SK-MEL-5 (cell line): ENCODE data around the gene DBF4B. TPM values are rescaled to one million over a fixed set of nuclear protein-coding genes. Genes with fewer than 3 reads are reported as not detected.
"Not testable (repeated sequence)": the region's sequence is repeated elsewhere in the genome, so short reads cannot be mapped to it uniquely, and the experiment has no call there.

Experiments used
- DNase-seq: peaks from one replicate; pipeline ENCODE4 v3.0.0-alpha.2; 2016; ENCODE audit warnings: low read depth, low spot score
- in situ Hi-C: cut with HindIII; loops from 2 replicates; pipeline ENCODE4 v1.10.0; 2016; ENCODE audit warnings: low sequenced_read_pairs, high pct_unique_total_duplicates, low pct_unique_long_range_greater_than_20kb
- total RNA-seq: library from RNA; depleted of rRNA; stranded (reverse); fragments of >200 nt; shearing (Covaris generic); gene quantifications from 2 replicates; pipeline ENCODE4 v1.2.3, GENCODE V29; 2014

Gene DBF4B
- total RNA-seq, 1 experiment from 2014 or later, result 9.4 TPM

DNA sequence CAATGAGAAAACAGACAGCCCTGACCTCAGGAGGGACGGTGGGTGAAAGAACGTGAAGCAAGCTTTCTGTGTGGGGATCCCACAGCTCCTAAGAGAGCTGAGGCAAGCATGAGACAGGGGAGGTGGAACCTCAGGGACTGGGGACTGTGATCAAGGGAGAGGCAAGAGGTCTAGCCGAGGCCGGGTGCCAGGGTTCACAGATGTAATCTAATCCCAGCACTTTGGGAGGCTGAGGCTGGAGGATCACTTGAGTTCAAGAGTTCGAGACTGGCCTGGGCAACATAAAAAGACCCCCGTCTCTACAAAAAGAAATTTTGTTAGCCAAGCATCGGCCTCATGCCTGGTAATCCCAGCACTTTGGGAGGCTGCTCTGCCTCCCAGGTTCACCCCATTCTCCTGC lies 45.8 kb downstream of the DBF4B start:
- in situ Hi-C loops, result no loop called here
- DNase-seq, result no peak

DNA sequence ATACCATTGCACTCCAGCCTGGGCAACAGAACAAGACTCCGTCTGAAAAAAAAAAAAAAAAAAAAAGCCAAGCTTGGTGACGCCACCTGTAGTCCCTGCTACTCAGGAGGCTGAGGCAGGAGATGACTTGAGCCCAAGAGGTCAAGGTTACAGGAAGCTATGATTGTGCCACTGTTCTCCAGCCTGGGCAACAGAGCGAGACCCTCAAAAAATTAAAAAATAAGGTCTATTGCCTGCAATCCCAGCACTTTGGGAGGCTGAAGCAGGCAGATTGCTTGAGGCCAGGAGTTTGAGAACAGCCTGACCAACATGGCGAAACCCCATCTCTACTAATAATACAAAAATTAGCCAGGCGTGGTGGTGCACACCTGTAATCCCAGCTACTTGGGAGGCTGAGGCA lies 46.7 kb downstream of the DBF4B start:
- DNase-seq, in situ Hi-C loops: not testable (repeated sequence)

DNA sequence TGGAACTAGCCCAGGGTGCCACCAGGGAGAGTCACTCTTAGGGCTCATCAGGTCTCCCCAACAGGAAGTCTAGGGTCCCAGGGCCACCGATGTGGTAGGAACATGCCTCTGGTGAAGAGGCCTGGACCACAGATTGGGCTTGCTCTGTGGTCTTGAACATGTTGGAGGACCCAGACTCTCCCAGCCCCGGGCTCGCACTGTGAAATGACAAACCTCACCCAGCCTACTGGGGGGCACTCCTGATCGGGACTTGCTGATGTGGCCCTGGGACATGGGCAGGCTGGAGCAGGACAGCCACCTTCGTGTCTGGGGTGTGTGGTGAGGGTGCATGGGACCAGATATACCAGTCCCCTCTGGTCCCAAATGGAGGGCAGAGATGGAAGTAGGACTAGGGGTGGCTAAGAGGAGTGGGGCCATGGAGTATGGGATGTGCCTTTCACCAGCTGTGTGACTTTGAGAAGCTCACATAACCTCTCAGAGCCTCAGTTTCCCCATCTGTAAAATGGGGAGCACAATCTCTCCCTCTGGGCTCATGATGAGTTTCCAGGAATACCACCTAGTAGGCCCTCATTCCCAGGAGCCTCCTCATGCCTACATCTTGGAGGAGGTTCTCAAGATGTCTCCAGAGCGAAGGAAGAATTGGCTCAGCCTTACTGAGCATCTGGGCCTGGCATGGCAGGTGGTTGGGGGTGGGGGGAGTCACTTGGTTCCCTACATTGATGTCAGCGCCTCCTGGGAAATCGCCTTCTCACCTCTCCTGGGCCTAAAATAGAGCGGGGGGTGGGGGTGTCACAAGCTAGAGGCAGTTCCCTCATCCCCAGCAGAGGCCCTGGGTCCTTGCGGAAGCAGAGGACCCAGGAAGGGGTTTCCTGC lies 48.8 kb downstream of the DBF4B start:
- in situ Hi-C loops, result no loop called here
- DNase-seq, result no peak

DNA sequence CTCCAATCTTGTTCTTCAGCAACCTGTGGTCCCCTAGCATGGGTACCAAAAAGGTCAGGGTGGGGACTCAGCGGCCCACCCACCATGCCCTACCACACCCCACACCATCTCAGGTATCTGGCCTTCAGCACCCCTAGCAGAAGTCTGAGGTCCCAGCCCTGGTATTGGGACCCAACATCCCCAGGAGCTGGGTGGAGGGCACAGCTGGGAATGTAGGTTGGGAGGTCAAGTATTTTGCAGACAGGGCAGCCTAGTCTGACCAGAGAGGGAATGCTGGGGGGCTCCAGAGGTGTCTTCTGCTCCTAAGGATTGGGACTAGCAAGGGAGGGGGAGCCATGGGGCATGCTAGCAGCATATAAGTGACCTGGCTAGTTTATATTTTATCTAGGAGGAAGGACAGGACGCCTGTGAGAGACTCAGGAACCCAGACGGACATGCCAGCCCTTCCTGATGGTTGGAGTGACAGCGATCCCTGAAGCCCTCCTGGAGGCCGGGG lies 49.5 kb downstream of the DBF4B start:
- DNase-seq, result no peak
- in situ Hi-C loops, result no loop called here

DNA sequence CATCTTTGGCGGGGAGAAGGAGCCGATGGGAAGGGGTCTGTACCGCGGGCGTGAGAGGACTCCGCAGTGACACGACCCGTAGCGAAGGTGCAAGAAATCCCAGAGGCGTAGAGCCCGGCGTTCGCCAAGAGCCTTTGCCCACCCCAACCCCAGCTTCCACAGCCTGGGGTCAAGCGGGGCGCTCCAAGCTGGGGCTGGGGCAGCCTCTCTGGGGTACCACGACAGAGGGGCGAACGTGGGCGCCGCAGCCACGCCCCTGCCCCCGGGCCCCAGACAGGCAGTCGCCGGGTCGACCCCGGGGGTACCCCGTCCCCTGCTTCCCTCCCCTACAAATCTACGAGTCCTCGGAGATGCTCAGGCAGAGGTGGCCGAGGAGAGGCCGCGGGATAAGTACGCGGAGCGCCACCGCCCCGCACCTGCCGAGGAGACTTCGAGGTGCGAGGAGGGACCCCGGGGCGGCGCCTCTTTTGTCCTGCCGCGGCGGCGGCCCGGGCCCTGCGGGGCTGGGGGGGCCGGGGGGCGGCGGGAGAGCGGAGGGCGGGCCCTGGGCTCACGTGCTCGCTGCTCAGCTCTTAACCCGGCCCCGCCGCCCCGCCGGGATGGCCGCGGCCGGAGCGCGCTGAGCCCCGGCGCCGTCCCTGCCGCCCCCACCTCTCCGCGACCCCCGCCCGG lies 50.1 kb downstream of the DBF4B start, which contains the start of gene ADAM11:
TSS of gene ADAM11 (plus strand) at position 575 of the 672 bp plus-strand sequence. CDS start 212 bp downstream, outside the sequence.
- in situ Hi-C loops, result no loop called here
- no peak for DNase-seq

DNA sequence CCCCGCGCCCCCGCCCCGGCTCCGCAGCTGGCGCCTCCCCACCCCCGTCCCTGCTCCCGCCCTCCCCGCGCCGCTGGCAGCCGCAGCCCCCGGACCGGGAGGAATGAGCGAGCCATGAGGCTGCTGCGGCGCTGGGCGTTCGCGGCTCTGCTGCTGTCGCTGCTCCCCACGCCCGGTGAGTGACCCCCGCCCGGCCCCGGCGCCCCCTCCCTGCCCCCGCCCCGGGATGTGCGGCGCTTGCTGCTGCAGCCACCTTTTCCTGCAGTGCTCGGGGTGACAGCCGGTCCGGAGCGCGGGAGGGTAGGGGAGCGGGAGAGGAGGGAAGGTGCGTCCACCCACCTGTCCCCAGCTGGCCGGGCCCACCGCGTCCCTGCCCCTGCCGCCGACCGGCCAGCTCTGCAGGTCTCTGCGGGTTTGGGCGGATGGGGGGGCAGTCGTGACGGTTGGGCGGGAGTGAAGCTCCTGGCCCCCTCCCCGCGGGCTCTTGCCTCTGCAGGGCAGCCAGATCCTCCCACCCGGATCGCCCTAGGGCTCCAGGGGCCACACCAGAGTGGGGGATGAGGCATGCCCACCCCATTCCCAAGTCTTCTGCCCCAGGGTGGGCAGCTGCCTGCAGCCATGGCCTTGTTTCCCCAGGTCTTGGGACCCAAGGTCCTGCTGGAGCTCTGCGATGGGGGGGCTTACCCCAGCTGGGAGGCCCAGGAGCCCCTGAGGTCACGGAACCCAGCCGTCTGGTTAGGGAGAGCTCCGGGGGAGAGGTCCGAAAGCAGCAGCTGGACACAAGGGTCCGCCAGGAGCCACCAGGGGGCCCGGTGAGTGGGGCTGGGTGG lies 50.8 kb downstream of the DBF4B start:
- no peak for DNase-seq
- in situ Hi-C loops, result no loop called here

DNA sequence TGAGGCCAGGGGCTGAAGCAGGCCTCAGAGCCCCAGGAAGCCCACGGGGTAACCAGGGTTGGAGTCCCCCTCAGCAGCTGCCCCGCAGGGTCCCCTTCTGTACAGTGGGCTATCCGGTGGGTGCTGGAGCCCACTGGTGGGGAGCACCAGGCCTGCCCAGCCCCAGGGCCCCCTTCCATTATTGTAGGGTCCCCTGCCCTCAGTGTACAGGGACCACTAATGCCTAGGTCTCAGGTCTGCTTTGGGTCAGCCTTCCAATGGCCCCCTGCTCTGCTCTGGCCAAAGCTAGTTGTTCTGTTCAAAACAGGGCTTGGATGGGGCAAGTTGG lies 51.4 kb downstream of the DBF4B start:
- no peak for DNase-seq
- in situ Hi-C loops, result no loop called here

DNA sequence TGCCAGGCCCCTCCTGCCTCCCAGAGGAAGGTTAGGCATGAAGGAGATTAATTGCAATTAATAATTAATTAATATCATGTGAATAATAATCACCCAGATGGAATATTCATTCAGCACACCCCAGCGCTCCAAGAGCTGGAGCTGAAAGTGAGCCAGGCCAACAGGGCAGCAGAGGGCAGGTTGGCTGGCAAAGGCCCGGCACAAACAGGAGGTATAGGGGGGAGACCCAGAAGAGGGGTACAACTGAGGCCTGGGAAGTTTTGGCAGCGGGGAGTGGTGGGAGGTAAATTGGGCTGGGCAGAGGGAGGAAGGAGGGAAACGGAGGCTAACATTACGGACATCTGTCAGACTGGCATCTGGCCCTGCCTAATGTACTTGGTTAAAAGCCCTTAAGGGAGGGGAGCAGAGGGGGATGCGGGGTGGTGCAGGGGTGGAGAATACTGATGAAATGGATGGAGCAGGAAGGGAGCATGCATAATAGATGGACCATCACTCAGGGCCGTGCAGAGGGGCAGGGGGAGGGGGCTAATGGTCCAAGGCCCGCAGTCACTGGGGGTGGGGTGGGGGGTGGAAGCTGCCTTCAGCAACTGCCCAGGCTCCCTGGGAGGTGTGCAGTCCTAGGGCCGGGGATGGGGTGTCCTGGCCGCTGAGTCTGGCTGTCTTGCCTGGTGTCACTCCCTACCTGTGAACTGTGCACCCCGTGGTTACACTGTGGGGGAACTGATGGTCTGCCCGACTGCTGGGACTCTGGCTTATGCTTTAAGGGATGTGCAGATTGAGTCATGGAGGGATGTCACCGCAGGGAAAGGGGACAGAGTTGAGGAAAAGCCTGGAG lies 52.2 kb downstream of the DBF4B start:
- no peak for DNase-seq
- in situ Hi-C loops, result no loop called here

DNA sequence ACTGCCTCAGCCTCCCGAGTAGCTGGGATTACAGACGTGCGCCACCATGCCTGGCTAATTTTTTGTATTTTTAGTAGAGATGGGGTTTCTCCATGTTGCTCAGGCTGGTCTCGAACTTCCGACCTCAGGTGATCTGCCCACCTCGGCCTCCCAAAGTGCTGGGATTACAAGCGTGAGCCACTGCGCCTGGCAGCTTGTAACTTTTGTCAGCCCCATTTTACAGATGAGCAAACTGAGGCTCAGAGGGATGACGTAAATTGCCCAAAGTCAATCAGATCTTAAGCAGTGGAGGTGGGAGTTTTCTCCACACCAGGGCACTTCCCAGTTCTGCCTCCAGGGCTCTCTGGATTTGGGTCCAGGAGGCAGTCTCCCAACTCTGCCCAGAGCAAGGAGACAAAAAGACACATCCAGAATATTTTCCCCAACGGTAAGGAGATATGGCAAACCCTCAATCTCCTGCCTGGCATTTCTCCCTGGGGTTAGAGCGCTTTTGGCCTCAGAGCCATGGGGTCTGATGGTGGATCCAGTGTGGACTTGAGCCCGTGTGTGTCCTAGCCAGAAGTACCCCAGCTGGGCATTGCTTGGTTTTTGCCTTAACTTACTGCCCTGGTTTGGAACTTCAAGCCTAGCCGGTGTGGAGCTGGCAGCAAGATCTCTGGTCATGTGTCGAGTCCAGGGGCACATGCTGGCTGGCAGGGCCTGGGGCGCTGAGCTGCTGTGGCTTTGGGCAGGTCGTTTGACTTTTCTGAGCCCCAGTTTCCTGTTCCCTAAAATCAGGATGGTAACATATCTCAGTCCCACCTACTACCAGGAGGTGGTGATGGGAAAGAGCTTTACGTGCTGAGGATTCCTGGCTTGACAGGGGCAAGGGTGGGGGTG lies 53.7 kb downstream of the DBF4B start:
- in situ Hi-C loops, result no loop called here
- DNase-seq, result no peak

DNA sequence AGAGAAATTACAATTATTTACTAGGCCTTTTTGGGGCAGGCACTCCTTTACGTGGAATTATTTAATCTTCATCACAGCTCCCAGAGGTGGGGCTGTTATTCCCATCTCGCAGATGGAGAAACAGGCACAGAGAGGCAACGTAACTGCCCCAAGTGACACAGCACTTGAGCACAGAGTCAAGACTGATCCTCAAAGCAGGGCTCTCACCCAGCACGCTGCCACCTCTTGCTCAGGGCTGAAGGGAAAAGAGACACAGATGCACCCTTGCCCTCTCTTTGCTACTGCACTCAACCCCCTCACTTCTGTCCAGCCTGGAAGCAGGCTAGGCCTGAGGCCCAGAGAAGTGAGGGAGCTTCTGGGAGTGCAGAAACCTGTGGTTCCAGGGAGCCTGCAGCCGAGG lies 54.7 kb downstream of the DBF4B start:
- DNase-seq, result no peak
- in situ Hi-C loops, result no loop called here

DNA sequence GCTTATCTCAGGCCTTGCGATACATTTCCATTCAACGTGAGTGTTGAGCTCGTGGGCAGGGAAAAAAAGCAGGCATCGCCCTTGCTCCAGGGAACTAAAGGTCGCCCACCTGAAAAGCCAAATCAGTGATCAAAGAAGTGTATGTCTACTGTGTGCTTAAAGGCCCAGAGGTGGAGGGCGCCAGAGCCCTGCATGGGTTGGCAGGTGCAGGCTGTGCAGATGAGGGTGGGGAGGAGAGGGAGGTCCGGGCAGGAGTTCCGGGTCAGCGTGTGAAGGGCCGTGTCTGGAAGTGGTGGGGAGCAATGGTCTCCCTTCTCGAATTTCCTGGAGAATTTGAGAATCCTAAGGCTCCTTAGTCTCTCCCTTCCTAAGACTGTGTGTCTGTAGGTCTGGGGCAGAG lies 57.5 kb downstream of the DBF4B start:
- in situ Hi-C loops, result no loop called here
- no peak for DNase-seq

DNA sequence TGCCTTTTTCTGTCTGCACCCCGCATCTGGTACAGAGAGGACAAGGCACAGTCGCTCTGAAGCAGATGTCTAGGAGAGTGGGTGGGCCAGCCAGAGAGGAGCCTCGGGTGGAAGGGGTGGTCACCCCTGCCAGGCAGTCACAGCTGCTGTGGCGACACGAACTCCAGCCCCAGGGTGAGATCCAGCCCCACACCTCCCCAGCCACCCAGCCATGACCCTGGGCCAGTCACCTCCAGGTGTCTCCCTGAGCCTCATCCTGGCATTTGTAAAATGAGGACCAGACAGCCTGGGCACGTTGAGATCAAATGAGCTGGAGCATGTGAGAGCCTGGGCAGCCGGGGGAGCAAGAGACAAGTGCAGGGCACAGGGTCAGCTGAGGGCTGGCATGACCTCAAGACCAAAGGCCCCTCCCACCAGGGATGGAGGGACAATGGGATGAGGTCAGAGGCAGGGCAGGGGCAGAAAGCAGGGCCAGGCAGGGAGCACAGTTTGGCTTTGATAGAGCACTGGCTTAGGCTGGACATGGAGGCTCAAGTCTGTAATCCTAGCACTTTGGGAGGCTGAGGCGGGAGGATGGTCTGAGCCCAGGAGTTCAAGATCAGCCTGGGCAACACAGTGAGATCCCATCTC lies 58.1 kb downstream of the DBF4B start:
- DNase-seq, result peak; percentile 53
- in situ Hi-C loops, result no loop called here

DNA sequence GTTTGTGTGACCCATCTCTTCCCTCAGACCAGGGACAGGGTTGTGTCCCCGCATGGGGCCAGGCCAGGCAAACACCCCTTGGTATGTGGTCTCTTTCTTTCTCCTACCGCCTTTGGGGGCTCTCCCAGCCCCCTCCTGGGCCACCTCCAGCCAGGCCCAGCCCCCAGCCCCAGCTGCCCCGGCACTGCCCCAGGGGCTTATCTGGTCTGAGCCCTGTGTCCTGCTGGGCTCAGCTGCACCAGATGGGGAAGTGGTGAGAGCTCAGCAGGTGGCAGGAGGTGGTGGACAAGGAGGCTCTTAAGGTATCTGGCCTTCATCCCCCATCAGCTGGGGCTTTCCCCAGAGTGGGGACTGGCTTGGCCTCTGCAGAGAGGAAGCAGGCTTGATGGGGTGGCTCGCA lies 59.0 kb downstream of the DBF4B start:
- in situ Hi-C loops, result no loop called here
- no peak for DNase-seq

DNA sequence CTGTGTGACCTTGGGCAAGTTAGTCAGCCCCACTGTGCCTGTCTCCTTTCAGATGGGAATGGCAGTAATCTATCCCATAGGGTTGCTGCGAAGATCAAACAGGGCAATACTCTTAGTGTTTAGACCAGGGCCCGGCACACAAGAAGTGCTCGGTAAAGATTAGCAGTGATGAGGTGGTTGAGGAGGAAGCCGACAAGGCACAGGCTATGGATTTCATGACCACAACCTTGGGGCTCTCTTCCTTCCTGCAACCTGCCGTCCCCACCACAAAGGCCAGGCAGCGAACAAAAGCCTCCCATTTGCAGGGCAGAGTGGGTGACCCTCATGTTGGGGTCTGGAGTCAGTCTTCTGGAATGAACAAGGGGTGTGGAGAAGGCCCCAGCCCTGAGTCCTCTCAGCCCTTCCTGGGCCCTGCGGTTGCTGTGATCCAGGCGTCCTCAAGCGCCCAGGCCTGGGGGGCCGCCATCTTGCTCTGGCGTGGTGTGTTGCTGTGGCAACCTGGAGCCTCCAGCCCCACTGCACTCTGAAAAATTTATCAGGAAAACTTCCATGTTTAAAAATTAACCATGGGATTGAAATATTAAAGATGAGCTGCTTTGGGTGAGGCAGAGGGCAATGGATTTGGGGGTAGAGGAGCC lies 60.2 kb downstream of the DBF4B start:
- no peak for DNase-seq
- in situ Hi-C loops, result no loop called here

DNA sequence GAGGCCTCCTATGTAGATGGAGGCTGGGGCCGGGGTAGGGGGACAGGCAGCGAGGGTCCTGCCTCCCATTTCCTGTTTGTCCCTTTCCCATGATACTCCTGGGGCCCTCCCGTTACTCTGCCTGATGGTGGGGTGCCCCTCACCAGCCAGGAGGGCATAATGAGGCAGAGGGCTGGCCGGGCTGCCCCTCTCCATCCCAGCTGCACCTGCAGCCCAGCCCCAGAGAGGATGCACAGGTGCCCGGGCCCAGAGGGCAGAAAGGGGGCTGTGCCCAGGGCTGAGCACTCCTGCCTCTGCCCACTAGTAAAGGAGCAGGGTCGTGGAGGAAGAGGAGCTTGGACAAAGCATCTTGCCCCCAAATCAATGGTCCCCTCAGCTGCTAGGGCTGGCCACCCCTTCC lies 60.8 kb downstream of the DBF4B start:
- DNase-seq, result no peak
- in situ Hi-C loops, result no loop called here

DNA sequence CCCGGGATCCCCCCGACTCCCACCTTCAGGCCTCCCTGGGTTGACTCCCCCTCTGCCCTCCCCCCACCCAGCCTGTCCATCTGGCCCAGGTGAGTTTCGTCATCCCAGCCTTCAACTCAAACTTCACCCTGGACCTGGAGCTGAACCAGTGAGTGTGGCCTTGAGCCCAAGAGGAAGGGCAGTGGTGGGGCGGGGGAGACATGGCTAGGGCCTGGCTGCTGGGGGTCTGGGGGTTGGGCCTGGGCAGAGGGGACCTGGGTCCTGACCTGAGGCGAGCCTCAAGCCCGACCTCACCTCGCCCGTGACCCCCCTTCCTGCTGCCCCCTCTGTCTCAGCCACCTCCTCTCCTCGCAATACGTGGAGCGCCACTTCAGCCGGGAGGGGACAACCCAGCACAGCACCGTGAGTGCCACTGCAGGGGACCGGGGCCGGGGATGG lies 61.2 kb downstream of the DBF4B start:
- no peak for DNase-seq
- in situ Hi-C loops, result no loop called here
